Stimulated activated CD4-positive, alpha-beta T cell treated with anti-CD3 and anti-CD28 coated beads, TNF-alpha, amount 100 ng/mL, for 24 hours (primary cell): ENCODE measurements around the gene TMEM225B.
A peak's percentile ranks its signal among the peaks of the same experiment; 100 is the strongest.
"Not testable (repeated sequence)": the region's sequence is repeated elsewhere in the genome, so short reads cannot be mapped to it uniquely, and the experiment has no call there.

Experiments
- DNase-seq, 3 experiments: peaks; one replicate each; pipeline ENCODE4 v3.0.0-alpha.2; 2020; ENCODE audit warnings: low read depth in 3 of 3

TMEM225B gene

GRCh38 chr7:99579281-99579955 lies 18.6 kb upstream of the TMEM225B start:
- no peak for DNase-seq

GRCh38 chr7:99579956-99580777 lies 17.9 kb upstream of the TMEM225B start:
- peak in 1 of 3 experiments; percentile 43 for DNase-seq

DNA sequence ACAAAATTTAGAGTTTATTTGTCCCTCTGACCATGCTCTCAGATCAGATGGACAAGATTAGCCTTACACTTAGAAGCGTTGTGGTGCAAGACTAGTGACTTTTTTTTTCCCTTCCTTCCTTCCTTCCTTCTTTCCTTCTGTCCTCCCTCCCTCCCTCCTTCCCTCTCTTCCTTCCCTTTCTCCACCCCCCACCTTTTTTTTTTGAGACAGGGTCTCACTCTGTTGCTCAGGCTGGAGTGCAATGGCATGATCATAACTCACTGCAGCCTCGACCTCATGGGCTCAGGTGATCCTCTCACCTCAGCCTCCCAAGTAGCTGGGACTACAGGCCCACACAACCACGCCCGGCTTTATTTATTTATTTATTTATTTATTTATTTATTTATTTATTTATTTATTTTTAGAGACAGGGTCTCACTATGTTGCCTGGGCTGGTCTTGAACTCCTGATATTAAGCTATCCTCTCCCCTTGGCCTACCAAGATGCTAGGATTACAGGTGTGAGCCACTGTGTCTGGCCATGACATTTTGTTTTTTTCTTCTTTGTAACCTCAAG lies 17.2 kb upstream of the TMEM225B start:
- not testable (repeated sequence) for DNase-seq

DNA sequence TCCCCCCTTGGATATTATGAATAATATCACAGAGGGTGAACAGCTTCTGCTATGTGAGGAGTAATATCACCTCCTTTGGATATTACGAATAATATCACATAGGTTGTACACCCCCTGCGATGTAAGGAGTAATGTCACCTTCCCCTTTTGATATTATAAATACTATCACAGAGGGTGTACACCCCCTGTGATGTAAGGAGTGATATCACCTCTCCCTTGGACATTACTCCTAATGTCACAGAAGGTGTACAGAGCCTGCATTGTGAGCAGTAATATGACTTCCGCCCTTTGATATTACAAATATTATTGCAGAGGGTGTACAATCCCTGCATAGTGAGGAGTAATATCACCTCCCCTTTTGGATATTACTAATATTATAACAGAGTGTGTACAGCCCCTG lies 9.2 kb upstream of the TMEM225B start:
- no peak for DNase-seq

GRCh38 chr7:99594948-99595745 lies 2.9 kb upstream of the TMEM225B start:
- DNase-seq, result no peak

DNA sequence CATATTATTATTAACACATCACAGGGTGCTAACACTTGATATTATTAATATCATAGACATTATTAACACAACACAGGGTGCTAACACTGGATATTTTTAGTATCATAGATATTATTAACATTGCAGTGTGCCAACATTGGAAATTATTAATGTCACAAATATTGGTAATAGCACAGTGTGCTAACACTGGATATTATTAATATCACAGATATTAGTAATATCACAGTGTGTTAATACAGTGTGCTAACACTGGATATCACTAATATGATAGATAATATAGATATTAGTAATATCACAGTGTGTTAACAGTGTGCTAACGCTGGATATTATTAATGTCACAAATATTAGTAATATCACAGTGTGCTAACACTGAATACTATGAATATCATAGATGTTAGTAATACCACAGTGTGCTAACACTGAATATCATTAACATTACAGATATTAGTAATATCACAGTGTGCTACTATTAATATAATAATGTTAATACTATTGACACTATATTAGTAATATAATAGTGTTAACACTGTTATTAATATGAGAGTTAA lies 1.6 kb upstream of the TMEM225B start:
- DNase-seq, result no peak

DNA sequence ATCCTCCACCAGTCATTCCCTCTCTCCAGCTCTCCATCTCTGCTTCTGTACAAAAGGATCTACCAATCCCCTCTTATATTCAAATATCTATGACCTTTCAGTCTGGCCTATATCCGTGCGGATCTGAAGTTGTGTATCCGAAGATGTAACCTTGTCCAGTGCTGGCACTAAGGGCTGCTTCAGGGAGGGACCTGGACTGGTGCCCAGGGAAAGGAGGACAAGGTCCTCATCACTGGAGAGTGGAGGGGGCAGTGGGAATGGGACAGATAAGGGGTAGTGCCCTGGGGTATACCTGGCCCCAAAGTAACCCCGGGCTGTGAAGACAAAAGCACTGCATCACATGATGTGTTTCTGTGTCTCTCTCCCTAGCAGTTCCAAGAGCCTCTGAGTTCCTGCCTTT lies 1.8 kb downstream of the TMEM225B start:
- DNase-seq, result no peak

DNA sequence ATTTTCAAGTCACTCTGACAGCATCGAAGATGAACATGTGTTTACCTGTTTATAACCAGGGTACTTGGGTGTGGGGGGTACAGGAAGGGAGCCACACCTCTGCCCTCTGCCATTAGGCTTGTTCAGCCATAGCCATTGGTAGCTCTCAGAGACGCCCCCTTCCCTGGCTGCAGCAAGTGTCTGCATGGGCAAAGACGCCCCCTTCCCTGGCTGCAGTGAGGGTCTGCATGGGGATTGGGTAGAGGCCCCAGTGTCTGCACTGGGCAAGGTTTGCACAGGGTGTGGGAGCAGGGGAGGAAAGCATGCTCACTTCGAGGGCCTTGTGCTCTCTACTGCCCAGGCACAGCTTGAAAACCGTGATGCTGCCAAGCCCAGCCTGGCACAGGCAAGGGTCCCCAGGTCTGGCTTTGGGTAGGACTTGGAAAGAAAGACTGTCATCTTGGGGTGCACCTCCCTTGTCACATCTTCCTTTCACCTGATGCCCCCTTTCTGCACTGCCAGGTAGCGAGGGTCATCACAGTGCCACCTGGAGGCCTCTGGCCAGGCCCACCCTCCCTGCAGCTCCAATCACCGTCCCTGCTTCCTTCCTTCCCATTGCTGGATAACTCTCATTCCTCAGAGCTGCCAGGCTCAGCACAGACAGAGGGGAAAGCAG lies 3.7 kb downstream of the TMEM225B start:
- DNase-seq, result no peak

- no peak for DNase-seq
Measured at GRCh38 chr7:99605527-99605926, 7.5 kb downstream of the TMEM225B start.

- DNase-seq, result no peak
Measured at GRCh38 chr7:99606531-99606930, 8.5 kb downstream of the TMEM225B start.

DNA sequence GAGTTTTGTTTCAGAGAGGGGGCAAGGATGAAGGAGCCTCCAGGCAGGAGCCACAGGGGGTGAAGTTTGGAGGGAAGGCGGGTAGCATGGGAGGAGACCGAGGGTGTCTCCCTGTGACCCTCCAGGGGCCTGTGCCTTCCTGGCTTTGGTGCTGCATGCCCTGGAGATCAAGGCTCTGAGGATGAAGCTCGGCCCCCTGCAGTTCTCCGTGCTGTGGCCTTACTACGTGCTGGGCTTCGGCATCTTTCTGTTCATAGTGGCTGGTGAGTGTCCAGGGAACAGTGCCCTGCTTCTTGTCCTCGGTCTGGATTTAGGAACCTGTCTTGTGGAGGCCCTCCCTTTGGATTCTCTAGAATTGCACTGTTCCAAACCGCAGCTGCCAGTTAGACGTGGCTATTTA lies 9.5 kb downstream of the TMEM225B start:
- DNase-seq, result no peak

- DNase-seq, result no peak
Measured at GRCh38 chr7:99614495-99614894, 16.4 kb downstream of the TMEM225B start.

- no peak for DNase-seq
Measured at GRCh38 chr7:99615989-99616358, 17.9 kb downstream of the TMEM225B start.

DNA sequence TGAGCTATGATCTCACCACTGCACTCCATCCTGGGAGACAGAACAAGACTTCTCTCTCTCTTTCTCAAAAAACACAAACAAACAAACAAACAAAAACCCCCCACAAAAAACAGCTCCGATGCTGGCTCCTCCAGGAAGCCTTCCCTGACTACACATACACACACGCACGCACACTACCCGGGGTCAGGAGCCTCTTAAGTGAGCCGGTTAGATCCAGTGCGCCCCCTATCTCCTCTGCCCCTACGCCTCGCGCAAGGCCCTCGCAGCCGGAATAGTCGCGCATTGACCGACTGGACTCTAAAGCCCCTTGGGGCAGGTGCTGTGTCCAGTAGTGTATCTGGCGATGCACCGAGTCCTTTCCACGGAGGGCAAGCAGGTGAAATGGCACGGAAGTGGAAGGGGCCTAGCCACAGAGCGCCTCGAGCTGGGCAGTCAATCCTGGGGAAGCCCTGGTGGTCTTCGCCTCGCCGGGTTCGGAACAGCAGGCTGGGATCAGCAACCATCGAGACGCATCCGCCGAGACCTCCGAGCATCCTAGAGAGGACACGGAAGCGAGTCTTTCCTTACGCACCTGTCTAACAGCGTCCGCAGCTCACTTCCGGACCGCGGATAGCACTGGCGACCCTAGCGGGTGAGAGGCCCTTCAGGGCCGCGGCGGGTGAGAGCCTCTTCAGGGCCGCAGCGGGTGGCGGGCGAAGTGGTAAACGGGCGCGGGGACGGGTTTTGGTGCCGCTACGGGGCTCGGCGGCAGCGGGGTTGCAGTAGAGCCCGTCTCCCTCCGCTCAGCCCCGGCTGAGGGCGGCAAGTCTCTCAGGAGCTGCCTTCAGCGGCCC lies 18.5 kb downstream of the TMEM225B start, which contains the start of gene ZSCAN25:
Gene ZSCAN25 (plus strand): TSS at position 588 of the 833 bp plus-strand sequence. CDS start 2,661 bp downstream, outside the sequence.
- peak; percentile 77 to 88 (median 79) for DNase-seq

DNA sequence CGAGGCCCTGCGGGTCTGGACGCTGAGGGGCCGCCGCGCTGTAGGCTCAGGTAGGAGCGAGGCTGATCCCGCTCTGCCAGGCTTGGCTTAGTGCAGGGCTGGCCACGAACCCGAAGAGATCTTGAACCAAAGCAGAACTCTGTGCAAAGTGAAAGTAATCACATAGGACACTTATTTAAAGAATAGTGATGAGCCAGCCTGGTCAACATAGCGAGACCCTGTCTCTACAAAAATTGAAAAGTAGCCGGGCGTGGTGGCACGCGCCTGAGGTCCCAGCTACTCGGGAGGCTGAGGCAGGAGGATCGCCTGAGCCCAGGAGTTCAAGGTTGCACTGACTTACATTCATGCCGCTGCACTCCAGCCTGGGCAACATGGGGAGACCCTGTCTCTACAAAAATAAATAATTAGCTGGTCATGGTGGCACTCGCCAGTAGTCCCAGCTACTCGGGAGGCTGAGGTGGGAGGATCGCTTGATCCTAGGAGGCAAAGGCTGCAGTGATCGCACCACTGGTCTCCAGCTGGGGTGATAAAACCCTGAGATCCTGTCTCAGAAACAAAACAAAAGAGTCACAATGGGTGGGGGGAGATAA lies 19.2 kb downstream of the TMEM225B start:
- DNase-seq, result no peak

DNA sequence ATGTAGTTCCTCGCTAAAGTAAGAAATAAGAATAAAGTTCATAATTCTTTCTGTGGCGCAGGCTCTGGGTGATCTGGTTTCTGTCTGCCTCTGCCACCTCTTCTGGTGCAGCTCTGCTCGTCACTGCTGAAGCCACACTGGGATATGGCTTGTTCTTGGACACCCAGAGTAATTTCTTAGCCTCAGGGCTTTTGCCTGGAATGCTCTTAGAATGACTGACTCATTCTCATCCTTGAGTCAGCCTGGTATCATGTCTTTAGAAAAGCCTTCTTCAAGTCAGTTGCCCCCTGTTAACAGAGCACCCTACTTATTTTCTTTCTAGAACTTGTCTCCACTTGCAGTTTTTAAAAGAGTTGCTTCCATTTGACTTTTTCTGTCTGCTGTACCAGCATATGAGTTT lies 20.7 kb downstream of the TMEM225B start:
- no peak for DNase-seq

- DNase-seq, result no peak
Measured at GRCh38 chr7:99619571-99620130, 21.6 kb downstream of the TMEM225B start.

GRCh38 chr7:99621271-99621670 lies 23.2 kb downstream of the TMEM225B start:
- no peak for DNase-seq

GRCh38 chr7:99622596-99622995 lies 24.5 kb downstream of the TMEM225B start:
- DNase-seq, result no peak
